A549 treated with RU486 at 1 μM for 4 hours (cell line): ENCODE data around the gene FANCC. TPM values are rescaled to one million over a fixed set of nuclear protein-coding genes. Genes with fewer than 3 reads are reported as not detected.

Experiments
- total RNA-seq: library from RNA; stranded (reverse); fragments of 200-300 nt; extraction: Qiagen RNA extraction; gene quantifications from 5 replicates; pipeline ENCODE4 v1.2.3, GENCODE V29; 2022; ENCODE audit warnings: low read depth

Gene FANCC
- total RNA-seq, result 9.5 to 12.2 TPM (median 10.4 TPM) in 5 replicates

GRCh38 chr9:95317119-95317892, at the start of gene FANCC:
FANCC (minus strand) TSS chr9:95317709; CDS start chr9:95249291, 68,418 bp downstream.

Other genes with a start within 250 kb of the FANCC start
- gene PTCH1, start 199.3 kb upstream of the FANCC start, total RNA-seq, result 2.1 to 3.5 TPM (median 3.0 TPM) in 5 replicates